T-helper 2 cell treated with Interferon-gamma antibody and Interleukin-4, amounts not matched to agents 5 μg/mL and 100 μg/mL, for 36 hours (primary cell): ENCODE measurements around the gene COA6.

Source experiments
- DNase-seq: peaks from one replicate; pipeline ENCODE4 v3.0.0; 2021; ENCODE audit warnings: low spot score
- H3K27ac Mint-ChIP-seq: one replicate; pipeline ENCODE4 v1.8.0; 2021; ENCODE audit warnings: mild to moderate bottlenecking, mixed read lengths
- H3K27me3 Mint-ChIP-seq: one replicate; pipeline ENCODE4 v1.8.0; 2021; ENCODE audit warnings: low read depth, mixed read lengths
- H3K36me3 Mint-ChIP-seq: one replicate; pipeline ENCODE4 v1.8.0; 2021; ENCODE audit warnings: low read depth, mixed read lengths
- H3K4me1 Mint-ChIP-seq: one replicate; pipeline ENCODE4 v1.8.0; 2021; ENCODE audit warnings: low read depth, mixed read lengths
- H3K4me3 Mint-ChIP-seq: one replicate; pipeline ENCODE4 v1.8.0; 2022; ENCODE audit warnings: mild to moderate bottlenecking, moderate library complexity, mixed read lengths
- H3K9me3 Mint-ChIP-seq: one replicate; pipeline ENCODE4 v1.8.0; 2021; ENCODE audit warnings: mixed read lengths

Gene COA6

DNA sequence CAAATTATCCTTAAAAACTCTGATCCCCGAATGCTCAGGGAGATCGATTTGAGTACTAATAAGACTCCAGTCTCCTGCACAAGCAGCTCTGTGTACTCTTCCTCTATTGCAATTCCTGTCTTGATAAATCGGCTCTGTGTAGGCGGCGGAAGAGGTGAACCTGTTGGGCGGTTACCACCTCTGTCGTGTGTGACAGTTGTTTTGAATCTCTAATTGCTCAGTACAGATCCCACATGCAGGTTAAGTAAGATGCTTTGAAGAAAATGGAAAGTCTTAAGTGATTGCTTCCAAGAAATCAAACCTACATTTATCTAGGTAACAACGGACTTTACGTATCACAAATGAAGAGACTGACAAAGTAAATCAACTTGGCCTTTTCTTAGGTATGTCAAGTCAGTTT is 35.5 kb downstream of the COA6 start:
- H3K36me3 Mint-ChIP-seq = peaks cover 39% of the 10 kb centered on the region

DNA sequence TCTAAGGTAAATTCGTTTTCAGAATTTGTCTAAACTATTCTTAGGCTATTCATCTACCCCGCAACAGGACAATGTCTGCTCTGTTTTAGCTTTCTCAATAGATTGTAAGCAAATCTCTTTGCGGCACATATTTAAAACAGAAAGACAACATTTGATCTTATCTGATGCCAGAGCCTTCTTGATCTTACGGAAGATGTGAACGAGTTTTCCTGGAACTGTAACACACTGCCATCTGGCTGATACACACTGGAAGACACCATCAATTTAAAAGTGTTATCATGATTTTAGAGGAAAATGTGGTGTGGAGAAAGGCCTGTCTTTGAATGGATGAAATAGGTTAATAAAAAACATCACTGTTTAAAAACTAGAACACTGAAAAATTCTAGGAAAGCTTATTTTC is 36.1 kb downstream of the COA6 start:
- Mint-ChIP-seq H3K27ac (peak overlapping the region; percentile 94), H3K27me3 (no peaks in the 10 kb centered on the region), H3K36me3 (peaks cover 40% of the 10 kb centered on the region), H3K4me1 (peaks cover 31% of the 10 kb centered on the region), H3K4me3 (peak overlapping the region; percentile 72), H3K9me3 (no peaks in the 10 kb centered on the region)
- DNase-seq = peak; percentile 23

More for the DNA sequence above, 35.5 kb downstream of the COA6 start:
- DNase-seq = peak; percentile 71
- peak overlapping the region; percentile 94 for H3K27ac Mint-ChIP-seq
- peaks cover 31% of the 10 kb centered on the region for H3K4me1 Mint-ChIP-seq
- no peaks in the 10 kb centered on the region for H3K27me3 Mint-ChIP-seq
- peak overlapping the region; percentile 72 for H3K4me3 Mint-ChIP-seq
- H3K9me3 Mint-ChIP-seq = no peaks in the 10 kb centered on the region

DNA sequence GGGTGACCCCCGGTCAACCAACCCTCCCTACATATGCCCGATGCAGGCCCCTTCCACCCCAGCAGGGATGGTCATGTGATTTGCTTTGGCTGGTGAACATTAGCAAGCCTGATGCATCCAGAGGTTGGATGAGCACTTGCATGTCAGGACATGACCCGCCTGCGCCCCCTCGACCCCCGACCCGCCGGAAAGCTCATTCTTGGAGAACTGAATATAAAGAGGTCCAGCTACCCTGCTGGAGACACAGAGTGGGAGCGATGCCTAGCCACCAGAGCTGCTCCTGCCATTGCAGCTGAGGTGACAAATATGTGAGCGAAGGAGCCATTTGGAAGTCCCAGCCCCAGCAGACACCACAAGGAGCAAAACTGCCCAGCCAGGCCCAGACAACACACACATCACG is 39.6 kb downstream of the COA6 start:
- no peak for DNase-seq
- no peak overlapping the region for H3K4me3 Mint-ChIP-seq
- H3K36me3 Mint-ChIP-seq = peaks cover 36% of the 10 kb centered on the region
- H3K27me3 Mint-ChIP-seq = no peaks in the 10 kb centered on the region
- peaks cover 16% of the 10 kb centered on the region for H3K4me1 Mint-ChIP-seq
- H3K9me3 Mint-ChIP-seq = no peaks in the 10 kb centered on the region
- H3K27ac Mint-ChIP-seq = no peak overlapping the region

DNA sequence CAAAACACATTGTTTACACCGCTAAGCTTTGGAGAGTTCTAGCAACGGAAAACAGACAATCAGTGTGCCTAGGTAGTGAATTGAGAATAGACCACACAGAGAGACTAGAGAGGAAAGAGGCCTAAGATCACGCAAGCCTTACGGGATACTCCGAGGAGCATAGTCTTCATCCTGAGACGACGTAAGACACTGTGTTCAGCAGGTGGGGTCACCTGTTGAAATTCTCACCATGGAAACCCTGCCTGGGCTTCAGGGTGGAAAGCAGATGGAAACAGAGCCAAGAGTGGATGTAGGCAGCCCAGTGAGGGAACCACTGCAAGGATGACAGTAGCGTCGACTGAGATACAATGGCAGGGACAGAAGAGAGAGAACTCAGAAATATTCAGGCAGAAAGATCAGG is 40.2 kb downstream of the COA6 start:
- no peaks in the 10 kb centered on the region for H3K9me3 Mint-ChIP-seq
- no peak overlapping the region for H3K4me3 Mint-ChIP-seq
- no peak overlapping the region for H3K27ac Mint-ChIP-seq
- DNase-seq = no peak
- H3K36me3 Mint-ChIP-seq = peaks cover 38% of the 10 kb centered on the region
- H3K27me3 Mint-ChIP-seq = no peaks in the 10 kb centered on the region
- H3K4me1 Mint-ChIP-seq = peaks cover 12% of the 10 kb centered on the region

DNA sequence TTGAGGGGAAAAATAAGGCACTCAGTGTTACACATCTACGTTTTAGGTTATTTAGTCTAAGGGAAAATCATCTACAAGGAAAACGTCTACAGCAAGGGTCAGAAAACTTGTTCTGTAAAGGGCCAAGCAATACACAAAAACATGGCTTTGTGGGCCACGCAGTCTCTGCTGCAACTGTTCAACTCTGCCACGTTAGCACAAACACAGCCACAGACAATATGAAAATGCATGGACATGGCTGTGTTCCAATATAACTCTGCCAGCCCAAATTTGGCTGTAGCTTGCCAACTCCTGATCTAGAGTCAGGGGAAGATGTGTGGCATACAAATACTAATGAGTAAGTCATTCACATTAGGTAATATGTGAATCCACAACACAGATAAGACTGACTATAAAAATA is 40.7 kb downstream of the COA6 start:
- no peak for DNase-seq
- Mint-ChIP-seq H3K9me3 (no peaks in the 10 kb centered on the region), H3K27me3 (no peaks in the 10 kb centered on the region), H3K27ac (no peak overlapping the region), H3K4me1 (peaks cover 8% of the 10 kb centered on the region), H3K4me3 (no peak overlapping the region), H3K36me3 (peaks cover 37% of the 10 kb centered on the region)

DNA sequence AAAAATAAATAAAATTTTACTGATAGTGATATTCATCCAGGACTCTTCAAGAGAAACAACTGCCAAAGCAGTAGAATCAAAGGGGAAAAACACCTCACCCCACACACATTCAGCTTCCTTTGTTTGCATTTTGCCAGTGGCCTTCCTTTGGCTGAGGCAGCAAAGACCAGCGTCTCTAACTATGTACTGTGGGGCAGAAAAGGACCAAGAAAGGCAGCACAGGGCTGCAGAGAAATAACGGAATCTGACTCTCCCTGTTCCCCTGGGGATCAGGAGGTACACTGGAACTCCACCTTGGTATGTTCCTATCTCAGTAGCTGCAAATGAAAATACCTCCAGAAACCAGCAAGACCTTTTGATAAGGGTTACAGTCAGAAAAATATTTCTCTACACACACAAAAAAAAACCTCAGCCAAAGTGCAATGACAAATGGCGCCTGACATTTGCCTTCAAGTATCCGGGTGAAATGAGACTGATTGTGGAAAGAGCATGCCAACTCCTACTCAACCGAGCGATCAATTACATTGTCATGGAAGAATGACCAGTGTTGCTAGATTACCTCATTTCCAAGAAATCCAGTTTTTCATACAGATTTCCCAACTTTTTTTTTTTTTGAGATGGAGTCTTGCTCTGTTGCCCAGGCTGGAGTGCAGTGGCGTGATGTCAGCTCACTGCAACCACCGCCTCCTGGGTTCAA is 54.8 kb downstream of the COA6 start:
- H3K4me3 Mint-ChIP-seq = no peak overlapping the region
- no peaks in the 10 kb centered on the region for H3K27me3 Mint-ChIP-seq
- no peak overlapping the region for H3K27ac Mint-ChIP-seq
- H3K36me3 Mint-ChIP-seq = peaks cover 59% of the 10 kb centered on the region
- H3K4me1 Mint-ChIP-seq = peaks cover 25% of the 10 kb centered on the region
- DNase-seq = no peak
- no peaks in the 10 kb centered on the region for H3K9me3 Mint-ChIP-seq

DNA sequence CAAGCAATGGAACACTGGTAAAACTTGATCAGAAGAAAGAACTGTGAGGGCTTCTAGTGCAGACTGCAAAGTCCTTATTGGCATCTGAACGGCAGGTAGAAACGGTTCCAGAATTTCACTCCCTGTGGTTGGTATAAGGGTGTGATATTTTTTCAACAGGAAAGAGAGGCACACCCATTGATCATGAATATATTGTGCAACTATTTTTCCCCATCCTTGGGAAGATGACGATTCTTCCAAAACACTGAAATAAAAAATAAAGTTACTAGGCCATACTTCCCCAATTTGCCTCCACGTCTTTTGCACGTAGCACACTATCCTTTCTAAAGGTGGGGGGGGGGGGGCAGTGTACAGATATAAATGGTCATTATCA is 56.2 kb downstream of the COA6 start:
- peaks cover 24% of the 10 kb centered on the region for H3K4me1 Mint-ChIP-seq
- peaks cover 61% of the 10 kb centered on the region for H3K36me3 Mint-ChIP-seq
- no peak for DNase-seq
- no peak overlapping the region for H3K27ac Mint-ChIP-seq
- no peaks in the 10 kb centered on the region for H3K9me3 Mint-ChIP-seq
- no peak overlapping the region for H3K4me3 Mint-ChIP-seq
- H3K27me3 Mint-ChIP-seq = no peaks in the 10 kb centered on the region

DNA sequence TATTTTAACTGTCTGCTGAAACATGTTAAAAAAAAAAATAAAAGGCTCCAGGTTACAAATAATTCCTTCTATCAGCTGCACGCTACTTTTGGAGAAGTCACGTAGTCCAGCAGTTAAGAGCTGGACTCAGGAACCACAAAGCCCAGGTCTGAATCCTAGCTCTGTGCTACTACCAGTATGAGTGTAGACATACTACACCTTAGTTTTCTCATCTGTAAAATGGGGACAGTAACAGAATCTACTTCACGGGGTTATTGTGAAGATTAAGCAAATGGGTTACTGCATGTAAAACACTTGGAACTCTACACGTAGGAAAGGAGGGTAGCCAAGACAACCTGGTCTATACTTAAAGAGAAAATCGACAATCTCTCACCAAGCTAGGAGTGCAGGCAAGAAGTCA is 57.4 kb downstream of the COA6 start:
- Mint-ChIP-seq H3K36me3 (peaks cover 61% of the 10 kb centered on the region), H3K4me3 (no peak overlapping the region), H3K4me1 (peaks cover 29% of the 10 kb centered on the region), H3K27ac (no peak overlapping the region), H3K27me3 (no peaks in the 10 kb centered on the region), H3K9me3 (no peaks in the 10 kb centered on the region)
- no peak for DNase-seq

DNA sequence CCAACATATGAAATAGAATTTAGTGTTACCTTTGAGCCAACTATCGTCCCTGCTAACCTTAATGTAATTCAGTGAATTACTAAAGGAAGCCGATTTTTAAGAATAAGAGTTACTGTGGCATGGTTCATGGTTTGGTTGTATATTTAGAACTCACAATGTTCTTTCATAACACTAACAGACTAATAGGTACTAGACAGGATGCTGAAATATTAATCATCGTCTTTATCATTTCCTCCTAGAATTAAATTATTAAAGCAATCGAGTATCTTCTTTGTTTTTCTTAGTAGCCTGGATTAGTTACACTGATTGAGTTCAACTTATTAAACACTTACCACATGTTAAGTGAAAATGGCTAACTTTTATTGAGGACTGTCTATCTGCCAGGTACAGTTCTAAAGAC is 58.0 kb downstream of the COA6 start:
- H3K4me1 Mint-ChIP-seq = peaks cover 29% of the 10 kb centered on the region
- DNase-seq = no peak
- no peaks in the 10 kb centered on the region for H3K9me3 Mint-ChIP-seq
- peaks cover 61% of the 10 kb centered on the region for H3K36me3 Mint-ChIP-seq
- H3K27ac Mint-ChIP-seq = no peak overlapping the region
- H3K4me3 Mint-ChIP-seq = no peak overlapping the region
- no peaks in the 10 kb centered on the region for H3K27me3 Mint-ChIP-seq

DNA sequence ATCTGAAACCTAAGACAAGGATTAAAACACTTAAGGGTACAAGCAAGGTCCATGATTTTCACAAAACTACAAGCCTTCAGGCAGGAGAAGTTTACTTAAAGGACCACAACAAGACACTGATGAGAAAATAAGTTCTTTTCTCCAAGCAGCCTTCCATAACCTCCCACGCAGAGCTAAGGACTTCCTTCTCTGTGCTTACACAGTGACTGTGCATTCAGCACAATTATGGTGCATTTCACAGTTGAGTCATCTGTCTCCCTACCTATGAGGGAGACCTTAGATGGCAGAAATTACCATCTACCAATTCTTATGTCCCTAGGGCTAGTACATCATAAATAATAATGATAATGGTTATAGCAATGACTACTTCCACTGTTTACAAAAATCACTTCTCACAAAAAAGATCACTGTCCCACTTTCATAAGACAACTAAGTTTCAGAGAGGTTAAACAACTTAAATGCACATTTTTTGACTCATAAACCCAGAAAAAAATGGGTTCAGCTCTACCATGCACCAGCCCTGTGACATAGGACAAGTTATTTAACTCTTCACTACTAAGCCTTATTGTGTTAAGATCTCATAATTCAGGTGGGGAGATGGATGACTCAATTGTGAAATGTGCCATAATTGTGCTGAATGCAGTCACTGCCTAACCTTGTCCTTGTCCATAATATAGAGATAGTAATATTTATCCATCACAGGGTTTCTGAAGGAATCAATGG is 60.5 kb downstream of the COA6 start:
- H3K4me1 Mint-ChIP-seq = peaks cover 32% of the 10 kb centered on the region
- H3K36me3 Mint-ChIP-seq = peaks cover 60% of the 10 kb centered on the region
- no peak overlapping the region for H3K4me3 Mint-ChIP-seq
- no peaks in the 10 kb centered on the region for H3K9me3 Mint-ChIP-seq
- no peak overlapping the region for H3K27ac Mint-ChIP-seq
- no peak for DNase-seq
- no peaks in the 10 kb centered on the region for H3K27me3 Mint-ChIP-seq
